ENCODE data around the gene TIMP2.
A peak's percentile ranks its signal among the peaks of the same experiment; 100 is the strongest.
"Not testable (repeated sequence)": the region's sequence is repeated elsewhere in the genome, so short reads cannot be mapped to it uniquely, and the experiment has no call there.

Gene TIMP2

GRCh38 chr17:78902231-78902630 is 23.0 kb downstream of the TIMP2 start:
- DNase-seq, result not testable (repeated sequence)

GRCh38 chr17:78901806-78902205 is 23.4 kb downstream of the TIMP2 start:
- no peak for DNase-seq

GRCh38 chr17:78900816-78901215 is 24.4 kb downstream of the TIMP2 start:
- no peak for DNase-seq

- DNase-seq, result no peak
Measured at GRCh38 chr17:78899361-78900260, 25.6 kb downstream of the TIMP2 start.

- no peak for DNase-seq
Measured at GRCh38 chr17:78898947-78899346, 26.2 kb downstream of the TIMP2 start.

GRCh38 chr17:78898075-78898836 is 26.9 kb downstream of the TIMP2 start:
- DNase-seq, result no peak

- no peak for DNase-seq
Measured at GRCh38 chr17:78897664-78898047, 27.5 kb downstream of the TIMP2 start.

GRCh38 chr17:78896834-78897663 is 28.1 kb downstream of the TIMP2 start:
- no peak for DNase-seq

- DNase-seq, result no peak
Measured at GRCh38 chr17:78896091-78896833, 28.9 kb downstream of the TIMP2 start.

- no peak for DNase-seq
Measured at GRCh38 chr17:78895322-78895721, 29.9 kb downstream of the TIMP2 start.

GRCh38 chr17:78893684-78894083 is 31.5 kb downstream of the TIMP2 start:
- DNase-seq, result no peak

- no peak for DNase-seq
Measured at GRCh38 chr17:78892936-78893379, 32.2 kb downstream of the TIMP2 start.

- DNase-seq, result no peak
Measured at GRCh38 chr17:78892520-78892919, 32.7 kb downstream of the TIMP2 start.

GRCh38 chr17:78892062-78892456 is 33.1 kb downstream of the TIMP2 start:
- no peak for DNase-seq

GRCh38 chr17:78891406-78892061 is 33.7 kb downstream of the TIMP2 start:
- no peak for DNase-seq

- peak; percentile 33 for DNase-seq
Measured at GRCh38 chr17:78890498-78890897, 34.7 kb downstream of the TIMP2 start.

GRCh38 chr17:78890096-78890495 is 35.1 kb downstream of the TIMP2 start:
- not testable (repeated sequence) for DNase-seq

- no peak for DNase-seq
Measured at GRCh38 chr17:78889531-78889930, 35.7 kb downstream of the TIMP2 start.

- DNase-seq, result no peak
Measured at GRCh38 chr17:78888941-78889518, 36.2 kb downstream of the TIMP2 start.

- DNase-seq, result no peak
Measured at GRCh38 chr17:78886954-78887353, 38.2 kb downstream of the TIMP2 start.

GRCh38 chr17:78885956-78886355 is 39.2 kb downstream of the TIMP2 start:
- no peak for DNase-seq
